ENCODE data around the gene PRKAG2. TPM values are rescaled to one million over a fixed set of nuclear protein-coding genes. Genes with fewer than 3 reads are reported as not detected.
A peak's percentile ranks its signal among the peaks of the same experiment; 100 is the strongest.

The PRKAG2 gene
- total RNA-seq, 1 experiment from 2014 or later: 73.9 TPM

- Mint-ChIP-seq H3K4me1 (ENCODE audit: insufficient read depth, unreplicated experiment) (peaks cover 9% of the 10 kb centered on the region), H3K27me3 (ENCODE audit: insufficient read depth, unreplicated experiment) (no peaks in the 10 kb centered on the region), H3K36me3 (ENCODE audit: insufficient read depth, unreplicated experiment) (no peaks in the 10 kb centered on the region), H3K9me3 (ENCODE audit: unreplicated experiment) (no peaks in the 10 kb centered on the region), H3K4me3 (ENCODE audit: unreplicated experiment) (no peak overlapping the region), H3K27ac (ENCODE audit: low read depth, unreplicated experiment) (no peak overlapping the region)
- no TSS peak for BruUV-seq (replicated peaks)
- no peak for DNase-seq (ENCODE audit: unreplicated experiment)
- TF ChIP-seq CTCF (IDR thresholded peaks at IDR 0.05; ENCODE audit: unreplicated experiment): no peak
- intact Hi-C loops (cut with micrococcal nuclease): no loop called here
- ChIA-PET CTCF (interaction anchor here (0.6 to 1.0 kb wide), 5 partner anchors 14 to 114 kb away, joined by 3 to 5 read pairs (median 4); no protein-coding TSS in a partner anchor), POLR2A (no interaction called here)
Measured at GRCh38 chr7:151719031-151719896, 157.7 kb downstream of the PRKAG2 start.

- no peak for TF ChIP-seq CTCF (IDR thresholded peaks at IDR 0.05; ENCODE audit: unreplicated experiment)
- H3K27me3 Mint-ChIP-seq (ENCODE audit: insufficient read depth, unreplicated experiment): no peaks in the 10 kb centered on the region
- H3K27ac Mint-ChIP-seq (ENCODE audit: low read depth, unreplicated experiment): no peak overlapping the region
- no TSS peak for BruUV-seq (replicated peaks)
- no peak overlapping the region for H3K4me3 Mint-ChIP-seq (ENCODE audit: unreplicated experiment)
- CTCF ChIA-PET: interaction anchor here (0.6 to 1.1 kb wide), 5 partner anchors 9 to 65 kb away, joined by 3 to 5 read pairs (median 3); no protein-coding TSS in a partner anchor
- no peak for DNase-seq (ENCODE audit: unreplicated experiment)
- POLR2A ChIA-PET: interaction anchor here (1.0 to 1.7 kb wide), 2 partner anchors 10 to 27 kb away, joined by 4 read pairs; no protein-coding TSS in a partner anchor
- peaks cover 10% of the 10 kb centered on the region for H3K4me1 Mint-ChIP-seq (ENCODE audit: insufficient read depth, unreplicated experiment)
- no peaks in the 10 kb centered on the region for H3K36me3 Mint-ChIP-seq (ENCODE audit: insufficient read depth, unreplicated experiment)
- H3K9me3 Mint-ChIP-seq (ENCODE audit: unreplicated experiment): no peaks in the 10 kb centered on the region
- intact Hi-C loops (cut with micrococcal nuclease): no loop called here
Measured at GRCh38 chr7:151717918-151718317, 159.0 kb downstream of the PRKAG2 start.

GRCh38 chr7:151717415-151717814 is 159.5 kb downstream of the PRKAG2 start:
- TF ChIP-seq CTCF (IDR thresholded peaks at IDR 0.05; ENCODE audit: unreplicated experiment): no peak
- H3K4me3 Mint-ChIP-seq (ENCODE audit: unreplicated experiment): no peak overlapping the region
- no peaks in the 10 kb centered on the region for H3K9me3 Mint-ChIP-seq (ENCODE audit: unreplicated experiment)
- intact Hi-C loops (cut with micrococcal nuclease): no loop called here
- no peak overlapping the region for H3K27ac Mint-ChIP-seq (ENCODE audit: low read depth, unreplicated experiment)
- no peaks in the 10 kb centered on the region for H3K27me3 Mint-ChIP-seq (ENCODE audit: insufficient read depth, unreplicated experiment)
- ChIA-PET CTCF (interaction anchor here (0.7 to 0.8 kb wide), 2 partner anchors 14 to 65 kb away, joined by 3 to 4 read pairs; no protein-coding TSS in a partner anchor), POLR2A (interaction anchor here (0.7 to 1.7 kb wide), 3 partner anchors 10 to 28 kb away, joined by 3 to 4 read pairs (median 4); no protein-coding TSS in a partner anchor)
- peak; percentile 40 for DNase-seq (ENCODE audit: unreplicated experiment)
- BruUV-seq (replicated peaks): no TSS peak
- H3K4me1 Mint-ChIP-seq (ENCODE audit: insufficient read depth, unreplicated experiment): peaks cover 15% of the 10 kb centered on the region
- no peaks in the 10 kb centered on the region for H3K36me3 Mint-ChIP-seq (ENCODE audit: insufficient read depth, unreplicated experiment)

- Mint-ChIP-seq H3K27ac (ENCODE audit: low read depth, unreplicated experiment) (peak overlapping the region; percentile 39), H3K4me1 (ENCODE audit: insufficient read depth, unreplicated experiment) (peaks cover 19% of the 10 kb centered on the region), H3K4me3 (ENCODE audit: unreplicated experiment) (no peak overlapping the region), H3K36me3 (ENCODE audit: insufficient read depth, unreplicated experiment) (no peaks in the 10 kb centered on the region), H3K27me3 (ENCODE audit: insufficient read depth, unreplicated experiment) (no peaks in the 10 kb centered on the region), H3K9me3 (ENCODE audit: unreplicated experiment) (no peaks in the 10 kb centered on the region)
- DNase-seq (ENCODE audit: unreplicated experiment): peak; percentile 16
- no TSS peak for BruUV-seq (replicated peaks)
- CTCF ChIA-PET: interaction anchor here (1.1 kb wide), 1 partner anchor 20 kb away, joined by 3 read pairs; no protein-coding TSS in a partner anchor
- POLR2A ChIA-PET: no interaction called here
- intact Hi-C loops (cut with micrococcal nuclease): no loop called here
- TF ChIP-seq CTCF (IDR thresholded peaks at IDR 0.05; ENCODE audit: unreplicated experiment): no peak
Measured at GRCh38 chr7:151716323-151716722, 160.6 kb downstream of the PRKAG2 start.
